ENCODE measurements around the gene USP30. TPM values are rescaled to one million over a fixed set of nuclear protein-coding genes. Genes with fewer than 3 reads are reported as not detected.

Gene USP30
- total RNA-seq, 1 donor, result 34.3 TPM

- Histone ChIP-seq H3K27me3 (ENCODE audit: insufficient read depth, low read length) (no peaks in the 10 kb centered on the region), H3K9me3 (ENCODE audit: low read depth, low read length) (no peaks in the 10 kb centered on the region), H3K4me3 (ENCODE audit: low read length) (peak overlapping the region; percentile 76), H3K4me1 (ENCODE audit: insufficient read depth, low read length) (peaks cover 25% of the 10 kb centered on the region)
Observed at GRCh38 chr12:109098651-109099050, 46.3 kb downstream of the USP30 start.

- Histone ChIP-seq H3K9me3 (ENCODE audit: low read depth, low read length) (no peaks in the 10 kb centered on the region), H3K27me3 (ENCODE audit: insufficient read depth, low read length) (no peaks in the 10 kb centered on the region), H3K4me1 (ENCODE audit: insufficient read depth, low read length) (peaks cover 22% of the 10 kb centered on the region), H3K4me3 (ENCODE audit: low read length) (no peak overlapping the region)
Observed at GRCh38 chr12:109099431-109100020, 47.1 kb downstream of the USP30 start.

- peaks cover 22% of the 10 kb centered on the region for H3K4me1 ChIP-seq (ENCODE audit: insufficient read depth, low read length)
- no peak overlapping the region for H3K4me3 ChIP-seq (ENCODE audit: low read length)
- no peaks in the 10 kb centered on the region for H3K27me3 ChIP-seq (ENCODE audit: insufficient read depth, low read length)
- no peaks in the 10 kb centered on the region for H3K9me3 ChIP-seq (ENCODE audit: low read depth, low read length)
Observed at GRCh38 chr12:109100741-109101140, 48.4 kb downstream of the USP30 start.

- Histone ChIP-seq H3K27me3 (ENCODE audit: insufficient read depth, low read length) (no peaks in the 10 kb centered on the region), H3K9me3 (ENCODE audit: low read depth, low read length) (no peaks in the 10 kb centered on the region), H3K4me3 (ENCODE audit: low read length) (no peak overlapping the region), H3K4me1 (ENCODE audit: insufficient read depth, low read length) (peaks cover 17% of the 10 kb centered on the region)
Observed at GRCh38 chr12:109102491-109102890, 50.1 kb downstream of the USP30 start.

DNA sequence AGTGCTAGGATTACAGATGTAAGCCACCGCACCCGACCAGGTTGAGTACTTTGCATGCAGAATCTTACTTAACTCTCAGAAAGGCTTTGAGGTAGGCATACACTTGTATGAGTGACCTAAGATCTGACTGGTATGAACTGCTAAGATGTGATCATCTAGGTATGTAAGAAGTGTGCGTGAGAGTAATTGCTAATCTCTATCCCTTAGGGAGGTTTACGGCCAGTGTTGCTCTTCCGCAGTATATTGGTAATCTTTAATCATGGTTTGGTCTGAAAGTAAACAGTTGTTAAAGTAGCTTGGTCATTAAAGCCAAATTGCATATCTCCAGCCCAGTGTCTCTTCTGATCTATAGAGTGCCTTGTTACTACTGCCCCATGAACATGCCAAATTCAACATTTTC is 52.8 kb downstream of the USP30 start:
- Histone ChIP-seq H3K4me1 (ENCODE audit: insufficient read depth, low read length) (no peaks in the 10 kb centered on the region), H3K4me3 (ENCODE audit: low read length) (no peak overlapping the region), H3K9me3 (ENCODE audit: low read depth, low read length) (no peaks in the 10 kb centered on the region), H3K27me3 (ENCODE audit: insufficient read depth, low read length) (no peaks in the 10 kb centered on the region)

DNA sequence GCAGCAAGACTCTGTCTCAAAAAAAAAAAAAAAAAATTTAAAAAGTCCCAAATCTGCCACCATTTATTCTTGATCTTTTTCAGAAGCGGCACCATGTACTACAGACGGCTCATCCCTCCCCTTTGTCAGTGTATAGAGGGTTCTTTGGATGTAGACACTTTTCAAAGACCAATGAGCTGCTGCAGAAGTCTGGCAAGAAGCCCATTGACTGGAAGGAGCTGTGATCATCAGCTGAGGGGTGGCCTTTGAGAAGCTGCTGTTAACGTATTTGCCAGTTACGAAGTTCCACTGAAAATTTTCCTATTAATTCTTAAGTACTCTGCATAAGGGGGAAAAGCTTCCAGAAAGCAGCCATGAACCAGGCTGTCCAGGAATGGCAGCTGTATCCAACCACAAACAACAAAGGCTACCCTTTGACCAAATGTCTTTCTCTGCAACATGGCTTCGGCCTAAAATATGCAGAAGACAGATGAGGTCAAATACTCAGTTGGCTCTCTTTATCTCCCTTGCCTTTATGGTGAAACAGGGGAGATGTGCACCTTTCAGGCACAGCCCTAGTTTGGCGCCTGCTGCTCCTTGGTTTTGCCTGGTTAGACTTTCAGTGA is 57.5 kb downstream of the USP30 start:
- peaks cover 4% of the 10 kb centered on the region for H3K4me1 ChIP-seq (ENCODE audit: insufficient read depth, low read length)
- H3K4me3 ChIP-seq (ENCODE audit: low read length), result no peak overlapping the region
- no peaks in the 10 kb centered on the region for H3K9me3 ChIP-seq (ENCODE audit: low read depth, low read length)
- no peaks in the 10 kb centered on the region for H3K27me3 ChIP-seq (ENCODE audit: insufficient read depth, low read length)

DNA sequence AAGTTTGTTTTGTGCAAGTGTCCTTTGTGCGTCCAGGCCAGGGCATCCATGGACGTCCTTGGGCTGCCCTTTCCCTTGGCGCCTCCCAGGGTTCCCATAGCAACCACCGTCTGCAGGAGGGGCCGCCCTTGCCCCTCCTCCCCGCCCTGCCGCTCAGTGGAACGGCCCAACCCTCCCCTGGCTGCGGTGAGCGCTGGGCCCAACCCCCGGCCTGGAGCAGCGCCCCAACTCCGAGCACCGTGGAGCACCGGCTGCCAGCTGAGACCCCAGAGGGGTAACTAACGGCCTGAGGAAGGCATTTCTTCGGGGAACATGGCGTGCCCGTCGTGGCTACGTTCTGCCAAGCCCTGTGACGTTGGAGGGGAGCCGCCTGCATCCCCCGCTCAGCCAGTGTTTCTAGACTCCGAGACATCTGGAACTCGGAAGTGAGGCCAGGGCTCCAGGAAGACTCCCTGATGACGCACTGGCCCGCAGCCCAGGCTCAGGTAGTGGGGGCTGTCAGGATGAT is 58.7 kb downstream of the USP30 start:
- H3K9me3 ChIP-seq (ENCODE audit: low read depth, low read length), result no peaks in the 10 kb centered on the region
- H3K4me1 ChIP-seq (ENCODE audit: insufficient read depth, low read length), result peaks cover 4% of the 10 kb centered on the region
- H3K4me3 ChIP-seq (ENCODE audit: low read length), result peak overlapping the region; percentile 47
- H3K27me3 ChIP-seq (ENCODE audit: insufficient read depth, low read length), result no peaks in the 10 kb centered on the region

DNA sequence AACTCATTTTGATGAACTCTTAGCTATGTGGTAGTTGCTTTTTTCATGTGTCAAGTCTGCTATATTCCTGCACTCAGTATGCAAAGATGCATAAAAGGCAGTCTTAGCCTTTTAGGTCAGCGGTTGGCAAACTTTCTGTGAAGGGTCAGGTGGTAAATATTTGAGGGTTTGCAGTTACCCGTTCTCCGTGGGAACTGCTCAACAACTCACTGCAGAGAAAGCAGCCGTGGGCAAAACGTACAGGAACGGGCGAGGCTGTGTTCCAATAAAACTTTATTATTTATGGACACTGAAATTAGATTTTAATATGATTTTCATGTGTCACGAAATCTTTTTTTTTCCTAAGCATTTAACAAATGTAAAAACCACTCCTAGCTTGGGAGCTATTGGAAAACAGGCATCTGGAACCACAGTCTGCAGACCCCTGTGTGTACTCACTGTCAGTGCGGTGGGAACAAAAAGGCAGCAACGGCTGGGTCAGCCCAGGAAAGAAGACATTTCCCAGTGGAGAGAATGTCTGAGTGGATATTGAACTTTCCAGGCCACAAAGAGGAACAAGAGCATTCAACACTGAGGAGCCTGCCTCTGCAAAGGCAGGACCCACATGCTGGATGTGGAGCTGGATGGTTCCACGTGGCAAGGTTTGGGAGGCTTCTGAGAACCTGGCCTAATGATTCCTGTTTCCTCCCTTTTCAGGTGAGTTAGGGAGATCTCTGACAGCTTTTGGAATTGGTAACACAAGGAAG is 60.5 kb downstream of the USP30 start:
- no peak overlapping the region for H3K4me3 ChIP-seq (ENCODE audit: low read length)
- peaks cover 4% of the 10 kb centered on the region for H3K4me1 ChIP-seq (ENCODE audit: insufficient read depth, low read length)
- no peaks in the 10 kb centered on the region for H3K9me3 ChIP-seq (ENCODE audit: low read depth, low read length)
- no peaks in the 10 kb centered on the region for H3K27me3 ChIP-seq (ENCODE audit: insufficient read depth, low read length)

DNA sequence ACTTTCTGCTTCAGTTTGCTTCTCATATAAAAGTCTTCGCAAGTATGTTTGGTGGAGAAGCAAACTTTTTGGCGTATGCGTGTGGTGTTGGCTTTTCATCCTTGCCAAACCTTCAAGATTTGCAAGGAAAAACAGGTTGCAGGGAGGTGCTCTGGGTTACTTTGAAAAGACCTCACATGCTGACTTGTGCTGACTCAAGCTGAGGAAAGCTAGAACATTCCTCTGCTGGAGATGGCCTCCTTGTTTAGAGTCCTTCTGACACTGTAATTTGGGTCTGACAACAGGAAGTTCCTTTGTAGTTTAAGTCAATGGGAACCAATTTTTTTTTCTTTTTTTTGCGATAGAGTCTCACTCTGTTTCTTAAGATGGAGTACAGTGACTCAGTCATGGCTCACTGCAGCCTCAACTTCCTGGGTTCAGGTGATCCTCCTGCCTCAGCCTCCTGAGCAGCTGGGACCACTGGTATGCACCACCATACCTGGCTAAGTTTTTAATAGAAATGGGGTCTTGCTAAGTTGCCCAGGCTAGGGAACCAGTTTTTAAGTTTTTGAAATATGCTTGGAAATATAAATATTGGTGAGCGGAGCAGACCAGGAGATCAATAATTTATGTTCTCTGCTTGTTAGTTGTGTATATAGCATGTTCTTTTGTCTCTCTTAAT is 61.4 kb downstream of the USP30 start:
- Histone ChIP-seq H3K27me3 (ENCODE audit: insufficient read depth, low read length) (no peaks in the 10 kb centered on the region), H3K9me3 (ENCODE audit: low read depth, low read length) (no peaks in the 10 kb centered on the region), H3K4me3 (ENCODE audit: low read length) (no peak overlapping the region), H3K4me1 (ENCODE audit: insufficient read depth, low read length) (peaks cover 4% of the 10 kb centered on the region)

GRCh38 chr12:109114644-109115043 is 62.3 kb downstream of the USP30 start:
- Histone ChIP-seq H3K4me1 (ENCODE audit: insufficient read depth, low read length) (peaks cover 4% of the 10 kb centered on the region), H3K4me3 (ENCODE audit: low read length) (no peak overlapping the region), H3K9me3 (ENCODE audit: low read depth, low read length) (no peaks in the 10 kb centered on the region), H3K27me3 (ENCODE audit: insufficient read depth, low read length) (no peaks in the 10 kb centered on the region)

- Histone ChIP-seq H3K4me1 (ENCODE audit: insufficient read depth, low read length) (peaks cover 4% of the 10 kb centered on the region), H3K27me3 (ENCODE audit: insufficient read depth, low read length) (no peaks in the 10 kb centered on the region), H3K9me3 (ENCODE audit: low read depth, low read length) (no peaks in the 10 kb centered on the region), H3K4me3 (ENCODE audit: low read length) (no peak overlapping the region)
Observed at GRCh38 chr12:109115404-109115757, 63.0 kb downstream of the USP30 start.

GRCh38 chr12:109115758-109116610 is 63.6 kb downstream of the USP30 start, which contains the start of gene ACACB:
TSS of gene ACACB (plus strand) at chr12:109116587. CDS start at chr12:109139406, 22,819 bp downstream.
- Histone ChIP-seq H3K4me3 (ENCODE audit: low read length) (no peak within 1 kb of the TSS), H3K9me3 (ENCODE audit: low read depth, low read length) (no peaks in the 10 kb centered on the region), H3K27me3 (ENCODE audit: insufficient read depth, low read length) (no peaks in the 10 kb centered on the region), H3K4me1 (ENCODE audit: insufficient read depth, low read length) (peaks cover 4% of the 10 kb centered on the region)

- Histone ChIP-seq H3K4me1 (ENCODE audit: insufficient read depth, low read length) (peaks cover 2% of the 10 kb centered on the region), H3K9me3 (ENCODE audit: low read depth, low read length) (no peaks in the 10 kb centered on the region), H3K27me3 (ENCODE audit: insufficient read depth, low read length) (no peaks in the 10 kb centered on the region), H3K4me3 (ENCODE audit: low read length) (no peak overlapping the region)
Observed at GRCh38 chr12:109116611-109116949, 64.2 kb downstream of the USP30 start.

- Histone ChIP-seq H3K27me3 (ENCODE audit: insufficient read depth, low read length) (no peaks in the 10 kb centered on the region), H3K9me3 (ENCODE audit: low read depth, low read length) (no peaks in the 10 kb centered on the region), H3K4me1 (ENCODE audit: insufficient read depth, low read length) (no peaks in the 10 kb centered on the region), H3K4me3 (ENCODE audit: low read length) (no peak overlapping the region)
Observed at GRCh38 chr12:109120095-109120494, 67.7 kb downstream of the USP30 start.

Data from mononuclear cell (primary cell).